Measurements from ENCODE around the gene ZNF646.

- TF ChIP-seq EZH2phosphoT487 (IDR thresholded peaks at IDR 0.05; ENCODE audit: borderline replicate concordance, low read length), result no peak
- TF ChIP-seq, protein P1, sequence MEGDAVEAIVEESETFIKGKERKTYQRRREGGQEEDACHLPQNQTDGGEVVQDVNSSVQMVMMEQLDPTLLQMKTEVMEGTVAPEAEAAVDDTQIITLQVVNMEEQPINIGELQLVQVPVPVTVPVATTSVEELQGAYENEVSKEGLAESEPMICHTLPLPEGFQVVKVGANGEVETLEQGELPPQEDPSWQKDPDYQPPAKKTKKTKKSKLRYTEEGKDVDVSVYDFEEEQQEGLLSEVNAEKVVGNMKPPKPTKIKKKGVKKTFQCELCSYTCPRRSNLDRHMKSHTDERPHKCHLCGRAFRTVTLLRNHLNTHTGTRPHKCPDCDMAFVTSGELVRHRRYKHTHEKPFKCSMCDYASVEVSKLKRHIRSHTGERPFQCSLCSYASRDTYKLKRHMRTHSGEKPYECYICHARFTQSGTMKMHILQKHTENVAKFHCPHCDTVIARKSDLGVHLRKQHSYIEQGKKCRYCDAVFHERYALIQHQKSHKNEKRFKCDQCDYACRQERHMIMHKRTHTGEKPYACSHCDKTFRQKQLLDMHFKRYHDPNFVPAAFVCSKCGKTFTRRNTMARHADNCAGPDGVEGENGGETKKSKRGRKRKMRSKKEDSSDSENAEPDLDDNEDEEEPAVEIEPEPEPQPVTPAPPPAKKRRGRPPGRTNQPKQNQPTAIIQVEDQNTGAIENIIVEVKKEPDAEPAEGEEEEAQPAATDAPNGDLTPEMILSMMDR (IDR thresholded peaks at IDR 0.05; ENCODE audit: low read depth, low read length, poor library complexity, severe bottlenecking), result no peak
Observed at GRCh38 chr16:31031276-31031675, 42.9 kb upstream of the ZNF646 start.
